Fibroblast of lung (primary cell): ENCODE measurements around the gene EFNA5.

Source experiments
- CTCF ChIP-seq, 2 donors: IDR thresholded peaks in 1 of 2; conservative IDR thresholded peaks in 1 of 2; 1 replicate in 1 of 2; 2 replicates in 1 of 2; pipeline ENCODE4 v1.5.1; 2011 to 2012; ENCODE audit warnings: low read length in 2 of 2, control low read depth in 1 of 2, inconsistent platforms in 1 of 2, low read depth in 1 of 2, mild to moderate bottlenecking in 1 of 2
- EZH2 ChIP-seq: IDR thresholded peaks from 2 replicates; pipeline ENCODE4 v1.5.1; 2012; ENCODE audit warnings: low read length, control low read depth, mild to moderate bottlenecking; ENCODE audit errors: missing control alignments

GRCh38 chr5:107365320-107366109 lies 305.2 kb downstream of the EFNA5 start:
- TF ChIP-seq CTCF (conservative IDR thresholded peaks at IDR 0.05 in 1 of 2, IDR thresholded peaks at IDR 0.05 in 1 of 2; ENCODE audit: low read depth in 1 of 2, low read length in 2 of 2): no peak
- no peak for TF ChIP-seq EZH2
